Measurements from ENCODE around the gene UBE3B. TPM values are rescaled to one million over a fixed set of nuclear protein-coding genes. Genes with fewer than 3 reads are reported as not detected.
A peak's percentile ranks its signal among the peaks of the same experiment; 100 is the strongest.
"Not testable (repeated sequence)": the region's sequence is repeated elsewhere in the genome, so short reads cannot be mapped to it uniquely, and the experiment has no call there.

Gene UBE3B
- total RNA-seq (ENCODE audit: insufficient read depth, low replicate concordance), result 25.5 TPM

- DNase-seq (ENCODE audit: low spot score), result peak; percentile 90
Observed at GRCh38 chr12:109477185-109477962, at the start of gene UBE3B, which contains the start of gene KCTD10. UBE3B (plus strand) TSS chr12:109477634; CDS start chr12:109483552, 5,918 bp downstream. KCTD10 (minus strand) TSS chr12:109477300; CDS start chr12:109477262, 38 bp downstream.

- DNase-seq (ENCODE audit: low spot score), result peak; percentile 73
Observed at GRCh38 chr12:109428037-109428629, 49.3 kb upstream of the UBE3B start.

GRCh38 chr12:109428804-109429203 is 48.6 kb upstream of the UBE3B start:
- not testable (repeated sequence) for DNase-seq (ENCODE audit: low spot score)

GRCh38 chr12:109430244-109430643 is 47.2 kb upstream of the UBE3B start:
- DNase-seq (ENCODE audit: low spot score), result no peak

GRCh38 chr12:109432431-109432830 is 45.0 kb upstream of the UBE3B start:
- DNase-seq (ENCODE audit: low spot score), result no peak

- DNase-seq (ENCODE audit: low spot score), result peak; percentile 55
Observed at GRCh38 chr12:109432842-109433304, 44.6 kb upstream of the UBE3B start.

GRCh38 chr12:109433618-109434017 is 43.8 kb upstream of the UBE3B start:
- peak; percentile 28 for DNase-seq (ENCODE audit: low spot score)

GRCh38 chr12:109434582-109434981 is 42.9 kb upstream of the UBE3B start:
- no peak for DNase-seq (ENCODE audit: low spot score)

GRCh38 chr12:109435428-109436187 is 41.8 kb upstream of the UBE3B start:
- no peak for DNase-seq (ENCODE audit: low spot score)

GRCh38 chr12:109436188-109436560 is 41.3 kb upstream of the UBE3B start:
- DNase-seq (ENCODE audit: low spot score), result no peak

- no peak for DNase-seq (ENCODE audit: low spot score)
Observed at GRCh38 chr12:109439181-109439580, 38.3 kb upstream of the UBE3B start.

GRCh38 chr12:109439951-109440350 is 37.5 kb upstream of the UBE3B start:
- not testable (repeated sequence) for DNase-seq (ENCODE audit: low spot score)

GRCh38 chr12:109440851-109441490 is 36.5 kb upstream of the UBE3B start:
- DNase-seq (ENCODE audit: low spot score), result no peak

- no peak for DNase-seq (ENCODE audit: low spot score)
Observed at GRCh38 chr12:109443794-109444193, 33.6 kb upstream of the UBE3B start.

GRCh38 chr12:109444259-109444658 is 33.2 kb upstream of the UBE3B start:
- DNase-seq (ENCODE audit: low spot score), result no peak

- no peak for DNase-seq (ENCODE audit: low spot score)
Observed at GRCh38 chr12:109445191-109445609, 32.2 kb upstream of the UBE3B start.

- no peak for DNase-seq (ENCODE audit: low spot score)
Observed at GRCh38 chr12:109446869-109447268, 30.6 kb upstream of the UBE3B start.

GRCh38 chr12:109447482-109447881 is 30.0 kb upstream of the UBE3B start:
- no peak for DNase-seq (ENCODE audit: low spot score)

GRCh38 chr12:109448272-109448671 is 29.2 kb upstream of the UBE3B start:
- DNase-seq (ENCODE audit: low spot score), result no peak

- no peak for DNase-seq (ENCODE audit: low spot score)
Observed at GRCh38 chr12:109448707-109449390, 28.6 kb upstream of the UBE3B start.
